Activated gamma-delta T cell treated with Interleukin-2 at 50 U/mL for 16 hours (primary cell): ENCODE results near the gene KCNK17.
"Not testable (repeated sequence)": the region's sequence is repeated elsewhere in the genome, so short reads cannot be mapped to it uniquely, and the experiment has no call there.

Experiments
- DNase-seq: peaks from one replicate; pipeline ENCODE4 v3.0.0-alpha.2; 2020

KCNK17 gene

GRCh38 chr6:39301606-39302005 lies 12.6 kb downstream of the KCNK17 start:
- DNase-seq = no peak

DNA sequence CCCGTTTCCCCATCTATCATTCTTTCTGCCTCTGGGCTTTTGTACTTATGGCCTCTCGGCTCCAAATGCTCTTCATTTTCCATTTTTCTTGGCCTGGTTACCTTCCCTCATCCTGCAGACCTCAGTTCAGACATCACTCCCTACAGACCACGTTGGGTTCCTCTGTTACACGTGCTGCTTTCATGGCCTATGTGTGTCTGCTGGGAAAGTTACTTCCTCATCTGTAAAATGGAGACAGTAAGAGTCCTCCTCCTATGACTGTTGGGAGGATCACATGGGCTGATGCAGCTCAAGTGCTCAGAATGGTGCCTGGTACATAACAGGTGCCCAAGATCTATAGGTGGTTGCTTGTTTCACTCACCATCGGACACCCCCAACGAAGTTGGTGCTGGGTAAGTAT lies 13.5 kb downstream of the KCNK17 start:
- no peak for DNase-seq

- DNase-seq = no peak
Measured at GRCh38 chr6:39298061-39298460, 16.2 kb downstream of the KCNK17 start.

- DNase-seq = no peak
Measured at GRCh38 chr6:39296745-39297640, 17.2 kb downstream of the KCNK17 start.

GRCh38 chr6:39295611-39296011 lies 18.6 kb downstream of the KCNK17 start:
- no peak for DNase-seq

- no peak for DNase-seq
Measured at GRCh38 chr6:39294899-39295298, 19.3 kb downstream of the KCNK17 start.

- no peak for DNase-seq
Measured at GRCh38 chr6:39294133-39294532, 20.1 kb downstream of the KCNK17 start.

DNA sequence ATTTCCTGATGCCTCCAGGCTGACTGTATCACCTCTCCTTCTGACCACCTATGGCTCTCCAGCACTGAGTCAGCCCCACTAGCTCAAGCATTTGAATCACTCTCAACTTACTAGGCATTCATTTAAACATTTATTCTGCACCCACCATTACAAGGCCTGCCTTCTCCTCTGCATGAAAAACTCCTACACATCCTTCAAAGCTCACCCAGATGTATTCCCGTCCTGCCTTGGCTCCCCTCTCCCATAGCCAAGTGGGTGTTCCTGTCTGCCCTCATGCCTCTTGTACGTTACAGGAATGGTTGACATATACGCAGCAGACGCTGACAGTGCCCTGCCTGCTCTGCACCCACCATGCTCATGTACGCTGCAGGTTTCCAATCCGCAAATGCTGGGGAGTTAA lies 21.6 kb downstream of the KCNK17 start:
- DNase-seq = no peak

- DNase-seq = no peak
Measured at GRCh38 chr6:39289490-39289889, 24.7 kb downstream of the KCNK17 start.

GRCh38 chr6:39287601-39288000 lies 26.6 kb downstream of the KCNK17 start:
- DNase-seq = no peak

GRCh38 chr6:39286596-39286995 lies 27.6 kb downstream of the KCNK17 start:
- DNase-seq = not testable (repeated sequence)

- no peak for DNase-seq
Measured at GRCh38 chr6:39282774-39283173, 31.4 kb downstream of the KCNK17 start.

DNA sequence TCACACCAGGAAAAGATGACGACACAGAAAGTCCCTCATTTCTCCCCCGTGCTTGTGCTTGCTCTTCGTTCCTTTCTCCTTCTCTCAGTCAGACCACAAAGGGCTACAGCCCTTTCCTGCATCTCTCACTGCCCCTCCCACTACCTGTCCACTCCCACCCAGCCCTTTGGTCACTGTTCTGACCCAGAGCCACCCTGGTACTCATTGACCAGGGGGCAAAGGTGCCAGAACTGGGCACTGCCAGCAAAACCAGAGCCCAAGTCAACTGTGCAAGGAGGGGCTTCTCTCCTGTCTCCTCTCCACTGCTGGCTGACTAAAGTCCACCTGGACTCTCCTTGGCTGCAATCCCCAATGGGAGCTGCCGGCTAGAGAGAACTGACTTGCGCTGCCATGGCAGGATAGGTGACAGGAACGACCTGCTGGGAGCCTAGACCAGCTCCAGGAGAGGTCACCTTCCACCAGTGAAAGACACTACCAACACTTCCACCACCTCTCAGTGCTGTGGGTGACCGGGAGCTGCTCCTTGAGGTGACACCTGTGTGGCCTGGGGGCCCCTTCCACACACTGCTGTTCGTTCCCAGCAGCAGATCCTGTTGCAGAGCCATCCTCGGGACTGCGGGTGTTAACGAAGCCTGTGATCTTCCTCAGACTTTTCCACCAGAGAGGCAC lies 32.8 kb downstream of the KCNK17 start:
- DNase-seq = no peak

GRCh38 chr6:39280247-39280731 lies 33.9 kb downstream of the KCNK17 start:
- DNase-seq = no peak

DNA sequence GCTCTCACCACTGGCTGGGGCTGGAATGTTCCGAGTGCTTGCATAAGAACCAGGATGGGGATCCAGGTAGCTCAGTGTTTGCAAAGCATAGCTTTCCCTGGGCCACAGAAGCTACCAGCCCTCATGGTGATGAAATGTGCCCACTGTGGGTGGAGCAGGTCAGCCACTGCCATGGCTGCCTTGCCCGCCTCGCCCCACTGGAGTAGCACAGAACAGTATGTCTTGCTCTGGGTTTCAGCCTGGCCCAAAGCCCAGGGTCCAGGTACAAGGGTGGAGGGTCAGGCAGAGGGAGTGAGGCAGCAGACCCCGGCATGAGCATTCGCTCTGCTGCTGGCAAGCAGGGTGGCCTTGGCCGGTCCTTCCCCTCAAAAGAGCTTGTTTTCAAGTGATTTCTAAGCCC lies 34.7 kb downstream of the KCNK17 start:
- no peak for DNase-seq

DNA sequence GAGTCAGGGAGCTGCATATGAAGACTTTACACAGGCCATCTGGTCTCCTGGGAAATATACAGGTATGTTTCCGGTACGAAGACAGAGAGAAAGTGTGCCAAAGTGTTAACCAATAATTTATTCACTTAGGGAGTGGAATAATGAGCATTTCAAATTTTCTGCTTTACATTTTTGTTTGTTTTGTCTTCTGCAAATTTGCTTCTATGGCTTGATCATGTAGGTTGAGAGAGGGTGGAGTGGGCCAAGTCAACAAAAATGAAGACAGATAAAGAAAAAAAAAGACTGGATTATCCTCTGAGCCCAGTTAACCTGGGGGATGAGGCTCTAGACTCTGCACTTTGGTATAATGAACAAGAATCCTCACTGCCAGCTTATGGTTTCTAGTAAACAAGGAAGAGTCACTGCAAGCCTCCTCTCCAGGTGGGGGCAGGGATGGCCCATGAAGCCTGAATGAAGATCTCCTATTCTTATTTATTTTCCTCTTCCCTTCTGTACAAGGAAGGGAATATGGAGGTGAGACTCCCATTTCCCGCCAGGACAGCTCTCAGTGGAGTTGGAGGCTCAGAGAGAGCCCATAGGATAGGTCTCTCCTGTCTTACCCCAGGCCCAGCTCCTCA lies 37.7 kb downstream of the KCNK17 start:
- DNase-seq = no peak

DNA sequence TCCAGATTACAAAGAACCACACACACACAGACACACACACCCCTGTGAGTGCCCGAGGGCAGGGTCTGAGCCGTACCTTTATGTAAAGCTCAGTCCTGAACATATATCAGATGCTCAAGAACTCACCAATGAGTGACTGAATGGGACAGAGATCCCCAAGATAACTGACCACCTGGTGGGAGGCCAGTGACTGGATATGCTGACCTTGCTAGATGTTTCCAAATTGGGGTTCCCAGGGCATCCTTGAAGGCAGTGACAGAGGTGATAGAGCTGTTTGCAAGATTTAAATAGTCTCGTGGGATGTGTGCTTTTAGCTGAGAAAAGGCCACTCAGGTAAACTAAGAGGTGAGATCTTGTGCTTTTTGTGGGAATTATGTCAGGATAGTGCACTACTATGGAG lies 39.3 kb downstream of the KCNK17 start:
- no peak for DNase-seq

DNA sequence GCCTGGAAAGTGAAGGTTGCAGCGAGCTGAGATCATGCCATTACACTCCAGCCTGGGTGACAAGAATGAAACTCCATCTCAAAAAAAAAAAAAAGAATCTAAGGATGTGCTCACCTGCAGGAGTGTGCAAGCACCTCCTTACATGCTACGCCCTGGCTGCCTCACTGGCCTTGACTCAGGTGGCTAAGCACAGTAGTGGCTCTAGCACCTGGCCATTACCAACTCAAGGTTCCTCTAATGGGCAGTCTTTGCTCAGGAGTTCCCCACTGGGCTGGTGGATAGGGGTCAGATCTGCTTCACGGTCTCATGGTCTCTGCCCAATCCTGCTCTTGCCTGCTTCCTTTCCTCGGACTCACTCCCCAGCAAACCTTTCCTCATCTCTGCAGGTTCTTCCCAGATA lies 39.7 kb downstream of the KCNK17 start:
- DNase-seq = no peak

DNA sequence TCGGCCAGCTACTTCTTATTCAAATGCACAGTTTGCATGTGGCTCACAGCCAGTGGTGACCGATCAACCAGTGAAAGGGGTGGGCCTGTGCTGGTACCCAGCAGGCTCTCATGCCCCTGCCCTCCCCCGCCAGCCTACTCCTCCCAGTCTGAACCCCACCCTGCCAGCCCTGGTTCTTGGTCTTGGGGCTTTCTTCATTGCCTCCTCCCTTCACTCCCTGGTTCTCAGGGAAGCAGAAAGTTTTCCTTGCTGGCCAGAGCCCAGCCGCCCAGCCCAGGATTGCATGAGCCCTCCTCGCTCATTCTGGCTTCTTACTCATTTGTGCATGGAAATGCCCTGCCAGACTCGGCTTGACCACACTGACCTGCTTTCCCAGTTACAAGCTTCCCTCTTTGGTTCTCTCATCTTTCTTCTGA lies 40.8 kb downstream of the KCNK17 start:
- DNase-seq = no peak

DNA sequence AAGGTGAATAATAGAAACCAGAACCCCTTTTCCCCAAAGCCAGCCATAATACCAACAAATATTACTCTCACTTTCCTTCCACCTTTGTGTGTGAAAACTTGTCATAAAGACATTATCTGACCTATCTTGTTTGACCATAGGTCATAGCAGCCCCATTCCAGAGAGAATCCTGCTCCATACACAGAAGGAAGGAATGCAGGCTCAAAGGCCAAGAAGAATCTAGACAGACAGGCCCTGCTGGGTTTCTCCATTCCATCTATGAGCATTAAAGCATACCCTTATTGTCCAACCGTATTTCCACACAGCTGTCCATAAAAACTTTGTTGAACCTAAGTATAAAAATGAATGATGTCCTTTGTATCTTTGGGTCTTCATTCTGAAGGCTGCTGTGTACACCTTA lies 44.3 kb downstream of the KCNK17 start:
- DNase-seq = no peak

GRCh38 chr6:39268721-39269120 lies 45.5 kb downstream of the KCNK17 start:
- DNase-seq = no peak

- DNase-seq = no peak
Measured at GRCh38 chr6:39268171-39268570, 46.0 kb downstream of the KCNK17 start.

DNA sequence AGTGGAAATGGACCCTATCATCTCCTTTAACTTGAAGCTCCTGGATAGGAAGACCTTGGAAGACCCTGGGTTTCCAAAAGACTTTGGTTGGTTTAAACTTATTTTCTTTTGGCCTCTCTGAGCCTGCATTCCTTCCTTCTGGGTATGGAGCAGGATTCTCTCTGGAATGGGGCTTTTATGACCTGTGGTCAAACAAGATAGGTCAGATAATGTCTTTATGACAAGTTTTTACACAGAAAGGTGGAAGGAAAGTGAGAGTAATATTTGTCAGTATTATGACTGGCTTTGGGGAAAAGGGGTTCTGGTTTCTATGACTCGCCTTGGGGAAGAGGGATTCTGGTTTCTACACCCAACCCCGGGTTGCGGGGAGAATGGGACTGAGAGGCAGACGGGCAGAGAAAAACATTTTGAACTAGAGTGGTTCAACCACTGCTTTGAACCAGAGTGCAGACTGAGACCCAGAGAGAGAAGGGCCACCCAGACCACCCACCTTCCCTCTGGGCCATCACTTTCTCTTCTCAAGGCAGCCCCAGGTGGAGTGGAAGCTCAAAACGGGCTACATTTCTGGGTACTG lies 47.4 kb downstream of the KCNK17 start:
- DNase-seq = no peak
